HG03175 (cell line): ENCODE measurements around the gene TFAP2A.

Experiments used
- ATAC-seq: cut with Tn5 transposase; IDR thresholded peaks from one replicate; pipeline ENCODE4 v1.9.1; 2021; ENCODE audit warnings: mild to moderate bottlenecking, moderate library complexity; ENCODE audit not compliant: unreplicated experiment

Gene TFAP2A

GRCh38 chr6:10414756-10415616 lies at the start of gene TFAP2A:
TSS of gene TFAP2A (minus strand) at chr6:10415074. CDS start at chr6:10414991, 83 bp downstream.
- no peak for ATAC-seq

GRCh38 chr6:10463491-10464481 lies 48.9 kb upstream of the TFAP2A start:
- no peak for ATAC-seq

GRCh38 chr6:10463040-10463439 lies 48.2 kb upstream of the TFAP2A start:
- ATAC-seq, result no peak

- no peak for ATAC-seq
These were observed 47.0 kb upstream of the TFAP2A start for GRCh38 chr6:10461850-10462249.

- ATAC-seq, result peak; percentile 94
These were observed 45.2 kb upstream of the TFAP2A start for GRCh38 chr6:10460096-10460495.

GRCh38 chr6:10458287-10458686 lies 43.4 kb upstream of the TFAP2A start:
- no peak for ATAC-seq

GRCh38 chr6:10453596-10453995 lies 38.7 kb upstream of the TFAP2A start:
- ATAC-seq, result no peak

GRCh38 chr6:10451828-10452509 lies 37.1 kb upstream of the TFAP2A start:
- ATAC-seq, result no peak

GRCh38 chr6:10451394-10451793 lies 36.5 kb upstream of the TFAP2A start:
- ATAC-seq, result no peak

- ATAC-seq, result no peak
These were observed 34.9 kb upstream of the TFAP2A start for GRCh38 chr6:10449751-10450150.

- no peak for ATAC-seq
These were observed 33.2 kb upstream of the TFAP2A start for GRCh38 chr6:10448096-10448495.

GRCh38 chr6:10446548-10446947 lies 31.7 kb upstream of the TFAP2A start:
- no peak for ATAC-seq

- ATAC-seq, result no peak
These were observed 26.8 kb upstream of the TFAP2A start for GRCh38 chr6:10441655-10442009.

- ATAC-seq, result no peak
These were observed 26.3 kb upstream of the TFAP2A start for GRCh38 chr6:10441004-10441654.

GRCh38 chr6:10437891-10438290 lies 23.0 kb upstream of the TFAP2A start:
- ATAC-seq, result no peak

- no peak for ATAC-seq
These were observed 19.4 kb upstream of the TFAP2A start for GRCh38 chr6:10434235-10434634.

GRCh38 chr6:10433322-10433721 lies 18.4 kb upstream of the TFAP2A start:
- ATAC-seq, result no peak

- no peak for ATAC-seq
These were observed 16.7 kb upstream of the TFAP2A start for GRCh38 chr6:10431423-10432164.

- ATAC-seq, result peak; percentile 58
These were observed 15.0 kb upstream of the TFAP2A start for GRCh38 chr6:10429638-10430427.
